Limb (tissue), 2 donors: Measurements from ENCODE around the gene PLXNA4.

Experiments used
- DNase-seq, 2 donors: peaks; one replicate each; pipeline ENCODE4 v3.0.0-alpha.2; 2016; ENCODE audit errors: extremely low spot score in 2 of 2

Gene PLXNA4

GRCh38 chr7:132245539-132245938, 330.7 kb downstream of the PLXNA4 start:
- DNase-seq, result no peak

- DNase-seq, result no peak
Measured at GRCh38 chr7:132244903-132245480, 331.3 kb downstream of the PLXNA4 start.

GRCh38 chr7:132243463-132243862, 332.8 kb downstream of the PLXNA4 start:
- no peak for DNase-seq

GRCh38 chr7:132243051-132243450, 333.2 kb downstream of the PLXNA4 start:
- DNase-seq, result no peak

GRCh38 chr7:132242192-132242812, 334.0 kb downstream of the PLXNA4 start:
- DNase-seq, result no peak

GRCh38 chr7:132240821-132241422, 335.3 kb downstream of the PLXNA4 start:
- no peak for DNase-seq

GRCh38 chr7:132240262-132240661, 336.0 kb downstream of the PLXNA4 start:
- DNase-seq, result no peak

GRCh38 chr7:132239422-132239994, 336.8 kb downstream of the PLXNA4 start:
- DNase-seq, result no peak

GRCh38 chr7:132234711-132235110, 341.6 kb downstream of the PLXNA4 start:
- DNase-seq, result no peak

- no peak for DNase-seq
Measured at GRCh38 chr7:132232406-132232805, 343.9 kb downstream of the PLXNA4 start.

- DNase-seq, result no peak
Measured at GRCh38 chr7:132230462-132230861, 345.8 kb downstream of the PLXNA4 start.

- no peak for DNase-seq
Measured at GRCh38 chr7:132228240-132228639, 348.0 kb downstream of the PLXNA4 start.

GRCh38 chr7:132226957-132227290, 349.3 kb downstream of the PLXNA4 start:
- no peak for DNase-seq

GRCh38 chr7:132226046-132226956, 350.0 kb downstream of the PLXNA4 start:
- peak; percentile 25 to 36 for DNase-seq

- no peak for DNase-seq
Measured at GRCh38 chr7:132225216-132226030, 350.8 kb downstream of the PLXNA4 start.

GRCh38 chr7:132221356-132221755, 354.9 kb downstream of the PLXNA4 start:
- no peak for DNase-seq

GRCh38 chr7:132220060-132220459, 356.2 kb downstream of the PLXNA4 start:
- no peak for DNase-seq

GRCh38 chr7:132218876-132219275, 357.4 kb downstream of the PLXNA4 start:
- no peak for DNase-seq

- no peak for DNase-seq
Measured at GRCh38 chr7:132216847-132217525, 359.3 kb downstream of the PLXNA4 start.

GRCh38 chr7:132214452-132214851, 361.8 kb downstream of the PLXNA4 start:
- no peak for DNase-seq
